Measurements from ENCODE around the gene CHID1.

DNA sequence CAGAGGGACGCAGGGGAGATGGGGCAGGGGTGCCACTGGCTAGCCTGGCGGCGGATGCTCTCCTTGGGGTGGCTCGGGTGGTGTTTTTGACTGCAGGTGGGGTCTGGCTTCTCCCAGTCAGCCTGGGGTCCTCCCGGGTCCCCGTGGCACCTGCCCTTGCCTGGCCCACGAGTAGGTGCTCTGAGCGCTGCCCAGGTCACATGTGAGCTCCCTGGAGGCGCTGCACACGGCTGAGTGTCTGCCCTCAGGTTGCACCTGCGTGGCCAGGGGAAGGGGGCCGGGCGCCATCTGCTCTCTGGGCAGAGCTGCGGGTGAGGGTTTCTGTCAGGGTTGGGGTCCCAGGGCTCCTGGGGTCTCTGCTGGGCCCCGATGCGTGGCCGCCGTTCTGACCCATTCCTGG is 62.7 kb downstream of the CHID1 start:
- no peak for TF ChIP-seq CTCF (IDR thresholded peaks at IDR 0.05)
- no peak for TF ChIP-seq POLR2A (IDR thresholded peaks at IDR 0.05)
- no peak for TF ChIP-seq EP300 (IDR thresholded peaks at IDR 0.05)
- TF ChIP-seq POLR2AphosphoS5 (IDR thresholded peaks at IDR 0.05): no peak

Data from stomach (tissue), 4 donors.